OCI-LY7 (cell line): ENCODE results near the gene RSU1. TPM values are rescaled to one million over a fixed set of nuclear protein-coding genes. Genes with fewer than 3 reads are reported as not detected.

Experiments
- Bru-seq: library from RNA; stranded (reverse); fragments of 400-500 nt; gene quantifications from one replicate; lab custom pipeline; 2021; lab: Mats Ljungman, UMichigan
- BruChase-seq, 2 experiments: library from RNA; stranded (reverse); fragments of 400-500 nt; gene quantifications; one replicate each; lab custom pipeline; 2021; lab: Mats Ljungman, UMichigan
- BruUV-seq: library from RNA; stranded (reverse); fragments of 400-500 nt; replicated peaks from 2 replicates; lab custom pipeline; 2021; lab: Mats Ljungman, UMichigan
- CTCF ChIA-PET: fragments of 300-600 bp; sonication (Branson Sonifier 250); formaldehyde crosslinking; loops from one replicate; lab custom pipeline; 2022; ENCODE audit warnings: antibody characterized with exemption; ENCODE audit not compliant: unreplicated experiment; lab: Charles Lee
- POLR2A ChIA-PET: fragments of 300-600 bp; sonication (Branson Sonifier 250); formaldehyde crosslinking; loops from one replicate; lab custom pipeline; 2022; ENCODE audit warnings: antibody characterized with exemption; lab: Charles Lee
- DNase-seq: peaks from one replicate; pipeline ENCODE4 v3.0.0-alpha.2; 2015; ENCODE audit warnings: low spot score
- H2AFZ ChIP-seq: fragments of 200-600 bp; sonication (generic), shearing (Covaris generic); 2 replicates; pipeline ENCODE4 v1.6.1; 2014; ENCODE audit warnings: mild to moderate bottlenecking, antibody characterized with exemption, low read length, moderate library complexity
- H3K27ac ChIP-seq: fragments of 200-600 bp; sonication (generic); 2 replicates; pipeline ENCODE4 v1.5.1; 2014; ENCODE audit warnings: mixed run types, low read depth, mild to moderate bottlenecking, moderate library complexity, low read length, inconsistent platforms; ENCODE audit not compliant: poor library complexity, severe bottlenecking
- H3K36me3 ChIP-seq: fragments of 200-600 bp; sonication (generic); 2 replicates; pipeline ENCODE4 v1.6.1; 2014; ENCODE audit warnings: mild to moderate bottlenecking, antibody characterized with exemption, low read length, moderate library complexity, mixed read lengths; ENCODE audit not compliant: insufficient read depth
- H3K4me1 ChIP-seq: fragments of 200-600 bp; sonication (generic); 2 replicates; pipeline ENCODE4 v1.5.1; 2014; ENCODE audit warnings: mild to moderate bottlenecking, low read length; ENCODE audit not compliant: insufficient read depth, poor library complexity, severe bottlenecking
- H3K4me2 ChIP-seq: fragments of 200-600 bp; sonication (generic); 2 replicates; pipeline ENCODE4 v1.6.1; 2014; ENCODE audit warnings: mild to moderate bottlenecking, low read length
- H3K4me3 ChIP-seq: fragments of 200-600 bp; sonication (generic); 2 replicates; pipeline ENCODE4 v1.5.1; 2014; ENCODE audit warnings: mild to moderate bottlenecking, low read depth, low read length; ENCODE audit not compliant: poor library complexity, severe bottlenecking
- H3K79me2 ChIP-seq: fragments of 200-600 bp; sonication (generic); 2 replicates; pipeline ENCODE4 v1.6.1; 2016; ENCODE audit warnings: low read depth, mild to moderate bottlenecking, low read length, moderate library complexity, mixed read lengths; ENCODE audit not compliant: insufficient read depth
- H3K9me2 ChIP-seq: fragments of 200-600 bp; sonication (generic); 2 replicates; pipeline ENCODE4 v1.6.1; 2016; ENCODE audit warnings: mild to moderate bottlenecking, low read length, mixed read lengths; ENCODE audit not compliant: insufficient read depth
- H3K9me3 ChIP-seq: fragments of 200-600 bp; sonication (generic); 2 replicates; pipeline ENCODE4 v1.6.1; 2014; ENCODE audit warnings: mild to moderate bottlenecking, mixed run types, low read length, mixed read lengths
- H4K20me1 ChIP-seq: fragments of 200-600 bp; sonication (generic); 2 replicates; pipeline ENCODE4 v1.6.1; 2014; ENCODE audit warnings: mild to moderate bottlenecking, antibody characterized with exemption, low read length, moderate library complexity, mixed read lengths; ENCODE audit not compliant: insufficient read depth
- CTCF ChIP-seq: fragments of 200-600 bp; sonication (generic); conservative IDR thresholded peaks from 2 replicates; pipeline ENCODE4 v1.5.1; 2014; ENCODE audit warnings: mild to moderate bottlenecking, antibody characterized with exemption, low read length, moderate library complexity, mixed read lengths
- EZH2phosphoT487 ChIP-seq: fragments of 200-600 bp; sonication (generic); IDR thresholded peaks from 2 replicates; pipeline ENCODE4 v1.6.1; 2018; ENCODE audit warnings: low read depth, borderline replicate concordance, mild to moderate bottlenecking, mixed run types, antibody characterized with exemption, low read length, moderate library complexity, mixed read lengths
- intact Hi-C: fragments of 100-400 bp; cut with micrococcal nuclease; formaldehyde crosslinking; loops from one replicate; pipeline ENCODE4 v1.10.0; 2022; ENCODE audit not compliant: unreplicated experiment
- long read RNA-seq: library from polyadenylated mRNA; stranded (forward); transcript quantifications from one replicate; pipeline ENCODE4 v2.0.0, GENCODE V29; 2022
- total RNA-seq, 2 experiments: library from RNA; depleted of rRNA in 1 of 2; stranded (reverse); fragments of >200 nt in 1 of 2; shearing (Covaris generic) in 1 of 2; gene quantifications; 2 replicates each; pipeline ENCODE4 v1.2.3, GENCODE V29; 2014 to 2022

The RSU1 gene
- total RNA-seq (2014; rRNA removed; shearing (Covaris generic)) = 25.3 and 26.0 TPM in 2 replicates
- 31.1 and 34.8 TPM in 2 replicates for total RNA-seq (2022)
- Bru-seq, nascent RNA = percentile 62 among the genes with signal in this experiment
- percentile 61 among the genes with signal in this experiment for BruChase-seq, experiment 1, labeled RNA remaining after a 6-hour chase
- percentile 58 among the genes with signal in this experiment for BruChase-seq, experiment 2, labeled RNA remaining after a 2-hour chase
- long read RNA-seq, transcript RSU1-205 (8 exons, 3,639 nt) = minor isoform, 16 of 121 reads
- long read RNA-seq, transcript RSU1-201 (9 exons, 3,834 nt) = major isoform, 81 of 121 reads
- long read RNA-seq, partial matches to known transcripts = 9 of 121 reads
- long read RNA-seq, other reads (novel, unspliced or antisense) = 11 of 121 reads

GRCh38 chr10:16817125-16818019 lies at the start of gene RSU1:
TSS of gene RSU1 (minus strand) at chr10:16817424. CDS start at chr10:16817081, 343 bp downstream.
- no peak for TF ChIP-seq CTCF
- no peak for TF ChIP-seq EZH2phosphoT487
- intact Hi-C loops = loop anchor here (10.0 kb wide), 1 partner anchor 383 kb away; the partner anchor contains the start of gene PTER
- Histone ChIP-seq H3K9me3 (peaks cover 8% of the 10 kb centered on the region), H4K20me1 (no peaks in the 10 kb centered on the region), H3K4me2 (peak within 1 kb of the TSS; percentile 76), H3K79me2 (peaks cover 7% of the 10 kb centered on the region; the same call in 1 of the 2 replicates), H3K36me3 (no peaks in the 10 kb centered on the region), H2AFZ (peak within 1 kb of the TSS; percentile 88), H3K27ac (peak within 1 kb of the TSS; percentile 20), H3K4me1 (peaks cover 12% of the 10 kb centered on the region), H3K4me3 (peak within 1 kb of the TSS; percentile 81), H3K9me2 (no peaks in the 10 kb centered on the region)
- CTCF ChIA-PET = interaction anchor here (0.8 to 0.9 kb wide), 2 partner anchors 11 to 413 kb away, joined by 3 read pairs; no protein-coding TSS in a partner anchor
- POLR2A ChIA-PET = interaction anchor here (0.6 to 1.8 kb wide), 17 partner anchors 9 to 1842 kb away, joined by 3 to 11 read pairs (median 4); partner anchors contain the start of genes MINDY3, STAM and TRDMT1
- DNase-seq = peak; percentile 99
- BruUV-seq = no TSS peak

GRCh38 chr10:16866541-16867275 lies 49.5 kb upstream of the RSU1 start:
- ChIA-PET CTCF (no interaction called here), POLR2A (no interaction called here)
- no peaks in the 10 kb centered on the region for H3K4me1 ChIP-seq
- H3K79me2 ChIP-seq = no peaks in the 10 kb centered on the region
- no peaks in the 10 kb centered on the region for H3K36me3 ChIP-seq
- H3K9me2 ChIP-seq = no peaks in the 10 kb centered on the region
- H3K9me3 ChIP-seq = no peaks in the 10 kb centered on the region
- no peaks in the 10 kb centered on the region for H4K20me1 ChIP-seq
- H2AFZ ChIP-seq = no peak overlapping the region
- no peak overlapping the region for H3K27ac ChIP-seq
- no peak overlapping the region for H3K4me2 ChIP-seq
- TF ChIP-seq CTCF (no peak), EZH2phosphoT487 (no peak)
- BruUV-seq = no TSS peak
- intact Hi-C loops = no loop called here
- H3K4me3 ChIP-seq = no peak overlapping the region
- DNase-seq = no peak
